Activated T-cell treated with anti-CD3 and anti-CD28 coated beads for 4 hours (primary cell): ENCODE results near the gene ADAM29.
"Not testable (repeated sequence)": the region's sequence is repeated elsewhere in the genome, so short reads cannot be mapped to it uniquely, and the experiment has no call there.

Experiments used
- DNase-seq: peaks from one replicate; pipeline ENCODE4 v3.0.0-alpha.2; 2020

The ADAM29 gene

DNA sequence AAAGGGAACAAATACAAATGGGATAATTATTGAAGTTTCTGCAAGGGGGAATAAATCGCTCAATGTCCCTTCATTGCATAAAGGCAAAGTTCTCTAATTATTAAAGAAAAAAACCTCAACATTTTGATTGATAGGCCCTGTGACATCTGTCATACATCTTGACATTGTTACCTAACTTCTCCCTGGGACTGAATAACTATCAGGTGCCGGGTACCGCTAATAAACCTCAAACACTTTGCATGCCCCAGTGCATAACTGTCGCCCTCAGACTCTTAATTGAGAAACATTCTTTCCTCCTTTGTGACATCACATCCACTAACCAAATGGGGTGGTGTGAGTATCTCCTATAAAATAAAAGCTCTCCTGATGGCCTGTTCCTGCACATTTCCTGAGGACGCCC, at the start of gene ADAM29:
Gene ADAM29 (plus strand): TSS at position 301 of the 400 bp plus-strand sequence. CDS start 57,168 bp downstream, outside the sequence.
- DNase-seq = no peak

GRCh38 chr4:174869339-174869738, 48.8 kb upstream of the ADAM29 start:
- DNase-seq = no peak

- no peak for DNase-seq
Observed at GRCh38 chr4:174870311-174870710, 47.8 kb upstream of the ADAM29 start.

GRCh38 chr4:174871407-174871806, 46.8 kb upstream of the ADAM29 start:
- no peak for DNase-seq

DNA sequence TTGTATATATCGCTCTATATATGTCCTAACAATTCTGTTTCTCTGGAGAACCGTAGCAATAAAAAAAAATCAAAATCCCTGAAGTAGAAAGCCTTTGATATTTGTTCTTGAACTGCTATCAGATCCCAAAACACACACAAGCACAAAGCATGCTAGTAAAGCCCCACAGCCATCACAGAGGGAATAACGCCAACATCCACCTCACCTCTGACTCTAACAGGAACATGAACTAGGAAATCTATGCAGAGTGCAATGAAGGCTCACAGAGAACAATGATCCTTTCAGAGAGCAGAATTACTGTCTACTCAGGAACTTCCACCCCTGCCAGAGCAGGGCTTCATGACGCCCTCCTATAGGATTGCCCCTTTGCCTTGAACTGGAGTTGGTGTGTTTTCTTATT, 45.0 kb upstream of the ADAM29 start:
- not testable (repeated sequence) for DNase-seq

DNA sequence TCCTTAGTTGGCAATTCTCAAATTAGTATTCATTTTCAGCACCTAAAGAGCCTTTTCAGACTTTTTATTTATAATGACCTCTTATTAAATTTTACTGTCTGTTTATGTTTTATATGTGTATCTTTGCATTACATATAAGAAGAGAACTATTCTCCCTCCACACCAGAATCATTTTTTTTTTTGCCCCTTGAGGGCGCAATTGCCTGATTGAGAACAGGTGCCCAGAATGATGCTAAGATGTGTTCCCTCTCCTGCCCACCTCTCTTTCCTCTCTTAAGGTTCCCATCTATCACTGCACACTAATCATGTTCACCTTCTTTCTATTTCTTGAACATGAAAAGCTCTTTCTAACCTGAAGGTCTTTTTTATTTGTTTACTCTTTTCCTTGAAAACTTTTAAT, 44.2 kb upstream of the ADAM29 start:
- DNase-seq = no peak

GRCh38 chr4:174874898-174875297, 43.3 kb upstream of the ADAM29 start:
- no peak for DNase-seq

GRCh38 chr4:174880001-174880400, 38.2 kb upstream of the ADAM29 start:
- DNase-seq = no peak

- no peak for DNase-seq
Observed at GRCh38 chr4:174882317-174882992, 35.7 kb upstream of the ADAM29 start.

DNA sequence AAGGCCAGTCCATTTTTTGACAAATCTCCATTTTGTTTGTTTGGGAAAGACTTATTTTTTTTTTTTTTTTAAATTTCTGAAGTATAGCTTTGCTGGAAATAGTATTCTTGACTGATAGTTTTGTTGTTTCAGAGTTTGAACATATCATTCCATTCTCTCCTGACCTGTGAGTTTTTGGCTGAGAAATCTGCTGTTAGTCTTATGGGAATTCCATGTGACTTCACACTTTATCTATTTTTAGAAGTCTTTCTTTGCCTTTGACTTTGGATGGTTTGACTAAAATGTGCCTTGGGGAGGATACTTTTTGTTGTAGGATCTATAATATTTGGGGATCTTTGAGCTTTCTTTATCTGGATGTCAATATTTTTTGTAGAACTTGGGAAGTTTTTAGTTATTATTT, 10.7 kb upstream of the ADAM29 start:
- no peak for DNase-seq

DNA sequence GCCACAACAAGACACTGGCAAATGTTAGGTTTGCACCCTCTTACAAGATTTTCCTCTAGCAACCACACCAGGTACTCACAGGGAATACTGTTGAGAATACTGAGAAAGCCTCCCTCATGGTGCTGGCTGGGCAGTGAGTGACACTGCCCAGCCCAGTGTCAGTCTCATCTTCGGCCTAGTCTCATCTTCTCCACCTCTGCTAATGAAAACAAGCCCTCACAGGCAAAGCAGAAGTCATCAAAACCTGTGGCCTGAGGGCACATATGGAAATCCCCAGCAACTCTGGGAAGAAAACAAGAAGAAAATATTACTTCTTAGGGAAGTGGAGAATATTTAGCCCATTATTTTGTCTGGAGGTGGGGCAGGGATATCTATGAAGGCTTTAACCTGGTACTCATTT, 7.9 kb upstream of the ADAM29 start:
- no peak for DNase-seq

GRCh38 chr4:174912919-174913543, 5.1 kb upstream of the ADAM29 start:
- no peak for DNase-seq

GRCh38 chr4:174919886-174920423, 1.8 kb downstream of the ADAM29 start:
- no peak for DNase-seq

GRCh38 chr4:174926958-174927357, 8.8 kb downstream of the ADAM29 start:
- no peak for DNase-seq

DNA sequence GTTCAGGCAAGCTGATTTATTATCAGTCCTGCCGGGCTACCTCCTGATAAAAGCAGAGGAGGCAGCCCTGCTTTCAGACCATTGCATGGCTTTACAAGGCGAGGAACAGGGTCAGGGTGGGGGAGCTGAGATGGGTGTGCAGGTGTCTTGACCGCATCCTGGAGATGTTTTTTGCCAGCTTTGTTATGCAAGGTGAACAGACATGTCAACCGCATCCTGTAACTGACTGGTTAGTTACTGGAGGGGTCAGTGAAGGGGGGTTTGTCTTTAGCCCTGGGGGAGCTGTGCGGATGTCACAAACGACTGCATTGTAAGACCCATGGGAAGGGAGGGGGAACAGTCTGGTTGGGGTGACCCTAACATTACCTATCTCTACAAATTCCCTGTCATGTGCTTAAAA, 10.0 kb downstream of the ADAM29 start:
- no peak for DNase-seq

- DNase-seq = no peak
Observed at GRCh38 chr4:174928575-174929253, 10.6 kb downstream of the ADAM29 start.

GRCh38 chr4:174929346-174929745, 11.2 kb downstream of the ADAM29 start:
- no peak for DNase-seq

DNA sequence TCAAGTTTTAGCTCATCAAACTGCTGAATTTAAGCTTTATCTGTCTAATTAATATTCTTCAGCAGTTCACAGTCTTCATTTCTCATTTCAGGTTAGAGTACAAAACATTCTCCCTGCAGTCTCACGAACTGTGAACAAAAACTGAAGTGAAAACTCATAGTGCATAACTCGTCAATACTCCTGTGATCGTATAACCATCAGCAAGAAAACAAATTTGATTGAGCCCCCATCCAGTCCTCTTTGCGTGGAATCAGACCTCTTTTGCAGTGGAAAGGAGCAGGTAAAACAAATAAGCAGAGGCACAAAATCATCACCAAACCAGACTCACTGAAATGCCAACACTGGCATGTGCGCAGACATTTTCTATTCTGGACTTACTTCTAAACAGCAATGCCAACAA, 12.7 kb downstream of the ADAM29 start:
- no peak for DNase-seq

- no peak for DNase-seq
Observed at GRCh38 chr4:174933083-174933482, 14.9 kb downstream of the ADAM29 start.

- no peak for DNase-seq
Observed at GRCh38 chr4:174934360-174934759, 16.2 kb downstream of the ADAM29 start.

- no peak for DNase-seq
Observed at GRCh38 chr4:174935607-174936006, 17.4 kb downstream of the ADAM29 start.

DNA sequence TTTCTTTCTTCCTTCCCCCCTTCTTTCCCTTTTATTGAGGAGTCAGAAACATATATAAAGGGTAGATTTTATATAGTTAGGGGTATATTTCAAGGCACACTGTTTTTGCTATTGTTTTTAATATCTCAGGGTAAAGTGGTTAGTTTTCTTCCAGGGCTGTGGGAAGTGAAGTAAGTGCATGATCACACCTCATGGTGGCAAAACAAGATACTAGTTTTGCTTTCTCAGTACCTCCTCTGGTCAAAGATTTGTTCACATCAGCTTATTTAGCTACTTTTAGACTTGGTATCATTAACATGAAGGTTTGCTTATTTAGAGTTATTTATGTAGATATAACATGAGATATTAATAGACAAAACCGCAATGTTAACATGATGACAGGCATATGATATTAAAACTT, 21.8 kb downstream of the ADAM29 start:
- DNase-seq = no peak

- DNase-seq = no peak
Observed at GRCh38 chr4:174946246-174946645, 28.1 kb downstream of the ADAM29 start.

DNA sequence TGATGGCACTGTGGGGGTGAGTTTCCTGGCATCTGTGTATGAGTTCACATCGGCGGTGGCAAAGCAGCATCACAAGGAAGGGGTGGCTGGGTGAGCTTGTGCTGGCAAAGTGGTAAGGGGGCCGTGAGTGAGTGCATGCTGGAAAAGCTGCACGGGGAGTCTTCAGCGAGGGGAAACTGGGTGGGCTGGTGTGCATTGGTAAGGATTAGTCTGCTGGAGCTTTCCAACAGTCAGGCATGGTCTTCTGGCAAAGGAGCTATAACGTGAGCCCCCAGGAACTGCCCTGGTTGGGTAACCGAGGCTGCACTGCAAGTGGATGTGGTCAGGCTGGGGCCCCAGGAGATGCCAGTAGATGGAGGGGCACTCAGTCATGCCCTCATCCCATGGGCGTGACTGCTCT, 30.7 kb downstream of the ADAM29 start:
- no peak for DNase-seq
